Small intestine (tissue), 7 donors: Measurements from ENCODE around the gene POU3F2. TPM values are rescaled to one million over a fixed set of nuclear protein-coding genes. Genes with fewer than 3 reads are reported as not detected.

Experiments
- DNase-seq, 2 donors: peaks; one replicate each; pipeline versions ENCODE4 v3.0.0 to v3.0.0-alpha.2; 2013
- FAIRE-seq: peaks from 2 replicates; lab custom pipeline; 2012; peaks lifted over from hg19 to GRCh38; lab: Jason Lieb, UNC
- H3K27ac ChIP-seq, 3 donors: one replicate each; pipeline ENCODE4 v1.5.1; 2013; ENCODE audit warnings: low read length in 2 of 3, mild to moderate bottlenecking in 2 of 3, control low read depth in 1 of 3, inconsistent platforms in 1 of 3, low read depth in 1 of 3, moderate library complexity in 1 of 3
- H3K27me3 ChIP-seq, 3 donors: one replicate each; pipeline ENCODE4 v1.6.1; 2013; ENCODE audit warnings: low read length in 3 of 3, inconsistent platforms in 1 of 3; ENCODE audit not compliant: control insufficient read depth in 3 of 3, insufficient read depth in 3 of 3
- H3K36me3 ChIP-seq, 3 donors: one replicate each; pipeline ENCODE4 v1.6.1; 2013; ENCODE audit warnings: low read length in 3 of 3, inconsistent platforms in 1 of 3, low read depth in 1 of 3, mild to moderate bottlenecking in 1 of 3, moderate library complexity in 1 of 3; ENCODE audit not compliant: control insufficient read depth in 3 of 3, insufficient read depth in 2 of 3
- H3K4me1 ChIP-seq, 3 donors: one replicate each; pipeline ENCODE4 v1.6.1; 2013; ENCODE audit warnings: low read length in 2 of 3, inconsistent platforms in 1 of 3, low read depth in 1 of 3, mild to moderate bottlenecking in 1 of 3, moderate library complexity in 1 of 3; ENCODE audit not compliant: control insufficient read depth in 3 of 3, insufficient read depth in 2 of 3
- H3K4me3 ChIP-seq, 3 donors: one replicate each; pipeline ENCODE4 v1.5.1; 2013; ENCODE audit warnings: low read length in 3 of 3, control low read depth in 1 of 3, inconsistent platforms in 1 of 3, low read depth in 1 of 3, mild to moderate bottlenecking in 1 of 3, moderate library complexity in 1 of 3
- H3K9me3 ChIP-seq, 2 donors: one replicate each; pipeline ENCODE4 v1.6.1; 2013; ENCODE audit warnings: low read depth in 1 of 2, low read length in 1 of 2; ENCODE audit not compliant: control insufficient read depth in 2 of 2, insufficient read depth in 1 of 2
- WGBS, 3 donors: extraction: QIAGEN DNeasy Blood & Tissue Kit; methylation state at CpG; one replicate each; pipeline ENCODE4 v1.1.7; 2013; 5-methylcytosine and 5-hydroxymethylcytosine counted together
- polyA plus RNA-seq, 4 donors: library from polyadenylated mRNA; stranded (reverse) in 3 of 4; unstranded in 1 of 4; fragments of 200-250 nt in 3 of 4; fragments of 120-200 nt in 1 of 4; gene quantifications; one replicate each; pipeline versions ENCODE4 v1.2.1 to v1.2.3, GENCODE V29; 2013
- donor health status: healthy with polysubstance abuse.
- donor health status: control.
- donor health status: control.
- donor health status: Bipolar disorder and iron deficiency.
- donor health status: healthy.

The POU3F2 gene
- polyA plus RNA-seq, 4 donors, result 0.03 TPM; not detected in 3

- peaks cover 0 to 2% (median 0%) of the 10 kb centered on the region in 3 donors for H3K27me3 ChIP-seq
- H3K27ac ChIP-seq, result no peak overlapping the region
- WGBS, 3 donors, result 88 to 89% (median 88%) methylated on average over 4 of the region's 4 CpGs
- no peaks in the 10 kb centered on the region for H3K9me3 ChIP-seq
- no peak for DNase-seq
- H3K4me3 ChIP-seq, result no peak overlapping the region
- no peaks in the 10 kb centered on the region for H3K36me3 ChIP-seq
- FAIRE-seq, result no peak
- H3K4me1 ChIP-seq, result no peaks in the 10 kb centered on the region
Measured at GRCh38 chr6:98812220-98812619, 22.2 kb upstream of the POU3F2 start.

DNA sequence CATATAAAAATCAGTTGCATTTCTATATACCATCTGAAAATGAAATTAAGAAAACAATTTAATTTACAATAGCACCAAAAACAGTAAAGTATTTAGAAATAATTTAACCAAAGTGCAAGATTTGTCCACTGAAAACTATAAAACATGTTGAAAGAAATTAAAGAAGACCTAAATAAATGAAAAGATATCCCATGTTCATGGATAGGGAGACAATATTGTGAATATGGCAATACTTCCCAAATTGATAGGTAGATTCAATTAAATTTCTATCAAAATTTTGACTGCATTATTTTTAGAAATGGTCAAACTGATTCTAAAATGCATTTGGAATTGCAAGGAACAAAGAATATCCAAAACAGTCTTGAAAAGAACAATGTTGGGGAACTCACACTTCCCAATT is 17.6 kb upstream of the POU3F2 start:
- H3K4me3 ChIP-seq, result no peak overlapping the region
- peaks cover 0 to 22% (median 4%) of the 10 kb centered on the region in 3 donors for H3K27me3 ChIP-seq
- H3K9me3 ChIP-seq, result no peaks in the 10 kb centered on the region
- no peaks in the 10 kb centered on the region for H3K36me3 ChIP-seq
- peak; percentile 73 for FAIRE-seq
- H3K4me1 ChIP-seq, result no peaks in the 10 kb centered on the region
- no peak for DNase-seq
- H3K27ac ChIP-seq, result no peak overlapping the region

GRCh38 chr6:98821756-98822405 is 12.5 kb upstream of the POU3F2 start:
- DNase-seq, result no peak
- no peak overlapping the region for H3K4me3 ChIP-seq
- FAIRE-seq, result no peak
- WGBS, 3 donors, result 77 to 85% (median 84%) methylated on average over 2 of the region's 2 CpGs
- no peaks in the 10 kb centered on the region for H3K36me3 ChIP-seq
- no peak overlapping the region for H3K27ac ChIP-seq
- H3K27me3 ChIP-seq, result peaks cover 3 to 66% (median 27%) of the 10 kb centered on the region in 3 donors
- H3K4me1 ChIP-seq, result no peaks in the 10 kb centered on the region
- H3K9me3 ChIP-seq, result no peaks in the 10 kb centered on the region

- Histone ChIP-seq H3K4me3 (no peak overlapping the region), H3K36me3 (no peaks in the 10 kb centered on the region), H3K9me3 (no peaks in the 10 kb centered on the region), H3K27ac (no peak overlapping the region), H3K4me1 (no peaks in the 10 kb centered on the region), H3K27me3 (peaks cover 3 to 80% (median 34%) of the 10 kb centered on the region in 3 donors)
- FAIRE-seq (no peak), DNase-seq (no peak)
- 3 to 7% (median 4%) methylated on average over 12 of the region's 12 CpGs for WGBS, 3 donors
Measured at GRCh38 chr6:98823428-98824161, 10.8 kb upstream of the POU3F2 start.

DNA sequence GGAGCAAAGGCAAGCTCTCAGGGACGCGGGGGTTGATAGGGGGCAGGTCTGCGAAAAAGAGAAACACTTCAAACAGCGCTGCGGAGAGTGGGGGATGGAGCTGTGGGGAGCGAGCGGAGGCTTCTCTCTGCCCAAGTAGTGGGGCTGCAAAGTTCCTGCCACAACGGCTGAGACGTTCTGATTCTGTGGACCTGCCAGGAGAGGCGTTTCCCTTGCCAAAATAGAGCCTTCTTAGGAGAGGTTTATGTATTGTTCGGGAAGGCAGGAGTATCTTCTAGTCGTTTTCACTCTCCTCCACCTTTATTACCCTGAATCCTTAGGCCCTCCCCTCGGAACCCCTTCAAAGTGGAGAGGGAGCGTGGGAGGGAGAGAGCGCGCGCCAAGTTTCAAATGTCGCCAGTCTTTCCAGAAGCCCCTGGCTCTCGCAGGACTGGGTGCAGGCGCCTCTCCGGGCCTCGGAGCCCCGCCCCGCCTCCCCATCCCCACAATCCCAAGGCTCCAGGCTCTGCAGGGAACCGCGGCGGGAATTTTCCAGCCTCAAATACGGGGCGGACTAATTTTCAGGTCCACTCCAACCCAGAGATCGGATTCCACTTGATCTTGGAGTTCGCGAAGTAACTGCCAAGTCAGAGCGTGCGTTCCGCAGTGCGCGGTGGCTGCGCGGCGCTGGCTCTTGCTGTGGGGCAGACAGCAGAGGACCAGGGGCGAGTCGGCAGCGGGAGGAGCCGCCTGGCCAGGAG is 10.0 kb upstream of the POU3F2 start:
- FAIRE-seq (no peak), DNase-seq (no peak)
- H3K4me3 ChIP-seq, result no peak overlapping the region
- no peak overlapping the region for H3K27ac ChIP-seq
- no peaks in the 10 kb centered on the region for H3K9me3 ChIP-seq
- H3K36me3 ChIP-seq, result no peaks in the 10 kb centered on the region
- no peaks in the 10 kb centered on the region for H3K4me1 ChIP-seq
- WGBS, 3 donors, result 3 to 9% (median 3%) methylated on average over 39 to 44 of the region's 44 CpGs
- peaks cover 3 to 85% (median 37%) of the 10 kb centered on the region in 3 donors for H3K27me3 ChIP-seq

- FAIRE-seq (no peak), DNase-seq (no peak)
- Histone ChIP-seq H3K27ac (no peak overlapping the region), H3K36me3 (no peaks in the 10 kb centered on the region), H3K27me3 (peaks cover 3 to 86% (median 38%) of the 10 kb centered on the region in 3 donors), H3K4me1 (no peaks in the 10 kb centered on the region), H3K9me3 (no peaks in the 10 kb centered on the region), H3K4me3 (no peak overlapping the region)
- WGBS, 3 donors, result 3 to 12% (median 6%) methylated on average over 28 to 32 of the region's 32 CpGs
Measured at GRCh38 chr6:98824902-98825599, 9.3 kb upstream of the POU3F2 start.

DNA sequence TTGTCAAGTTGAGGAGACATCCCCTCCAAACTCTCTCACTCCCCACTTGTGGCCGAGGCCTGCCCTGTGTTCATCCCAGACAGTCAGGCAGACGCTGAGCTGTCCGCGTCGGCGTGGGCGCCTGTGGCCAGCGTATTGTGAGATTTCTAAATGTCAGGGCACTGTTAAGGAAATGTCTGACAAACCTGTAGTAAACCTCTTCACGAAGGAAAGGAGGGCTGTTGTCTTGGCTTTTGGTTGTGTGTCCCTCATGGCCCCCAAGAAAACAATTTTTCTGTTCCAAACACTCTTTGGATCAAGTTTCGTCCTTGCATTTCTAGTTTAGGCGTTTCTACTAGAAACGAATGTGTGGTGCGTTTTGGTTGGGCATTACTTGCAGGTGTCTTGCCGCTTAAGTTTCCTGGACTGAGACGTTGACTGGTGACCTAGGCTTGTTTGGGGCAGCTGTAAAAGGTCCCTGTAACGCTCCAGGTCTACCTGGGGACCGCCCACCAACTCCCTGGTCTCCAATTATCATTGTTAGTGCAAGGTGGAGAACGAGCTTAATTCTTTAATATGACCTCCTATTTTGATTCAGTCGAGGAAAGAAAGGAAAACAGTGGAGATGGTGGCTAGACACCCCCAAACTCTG is 8.7 kb upstream of the POU3F2 start:
- FAIRE-seq, result no peak

More for the DNA sequence above, 8.7 kb upstream of the POU3F2 start:
- Histone ChIP-seq H3K9me3 (no peaks in the 10 kb centered on the region), H3K27me3 (peaks cover 3 to 88% (median 41%) of the 10 kb centered on the region in 3 donors), H3K4me1 (no peaks in the 10 kb centered on the region), H3K27ac (no peak overlapping the region), H3K36me3 (no peaks in the 10 kb centered on the region), H3K4me3 (no peak overlapping the region)
- DNase-seq, result no peak
- WGBS, 3 donors, result 4 to 11% (median 6%) methylated on average over 19 of the region's 19 CpGs
